Measurements from ENCODE around the gene HLA-DPA1.

HLA-DPA1 gene

GRCh38 chr6:33014841-33015634 is 58.4 kb downstream of the HLA-DPA1 start:
- peak in 1 of 2 experiments; percentile 25 for DNase-seq

All from stimulated activated CD4-positive, alpha-beta T cell treated with anti-CD3 and anti-CD28 coated beads, Interleukin-4, amount 100 ng/mL, for 4 hours (primary cell).